GM21529 (cell line): ENCODE measurements around the gene CEP44.

Experiments
- ATAC-seq: cut with Tn5 transposase; IDR thresholded peaks from one replicate; pipeline ENCODE4 v1.9.1; 2021; ENCODE audit not compliant: unreplicated experiment

CEP44 gene, protein sequence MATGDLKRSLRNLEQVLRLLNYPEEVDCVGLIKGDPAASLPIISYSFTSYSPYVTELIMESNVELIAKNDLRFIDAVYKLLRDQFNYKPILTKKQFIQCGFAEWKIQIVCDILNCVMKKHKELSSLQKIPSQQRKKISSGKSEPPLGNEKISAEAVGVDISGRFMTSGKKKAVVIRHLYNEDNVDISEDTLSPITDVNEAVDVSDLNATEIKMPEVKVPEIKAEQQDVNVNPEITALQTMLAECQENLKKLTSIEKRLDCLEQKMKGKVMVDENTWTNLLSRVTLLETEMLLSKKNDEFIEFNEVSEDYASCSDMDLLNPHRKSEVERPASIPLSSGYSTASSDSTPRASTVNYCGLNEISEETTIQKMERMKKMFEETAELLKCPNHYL

DNA sequence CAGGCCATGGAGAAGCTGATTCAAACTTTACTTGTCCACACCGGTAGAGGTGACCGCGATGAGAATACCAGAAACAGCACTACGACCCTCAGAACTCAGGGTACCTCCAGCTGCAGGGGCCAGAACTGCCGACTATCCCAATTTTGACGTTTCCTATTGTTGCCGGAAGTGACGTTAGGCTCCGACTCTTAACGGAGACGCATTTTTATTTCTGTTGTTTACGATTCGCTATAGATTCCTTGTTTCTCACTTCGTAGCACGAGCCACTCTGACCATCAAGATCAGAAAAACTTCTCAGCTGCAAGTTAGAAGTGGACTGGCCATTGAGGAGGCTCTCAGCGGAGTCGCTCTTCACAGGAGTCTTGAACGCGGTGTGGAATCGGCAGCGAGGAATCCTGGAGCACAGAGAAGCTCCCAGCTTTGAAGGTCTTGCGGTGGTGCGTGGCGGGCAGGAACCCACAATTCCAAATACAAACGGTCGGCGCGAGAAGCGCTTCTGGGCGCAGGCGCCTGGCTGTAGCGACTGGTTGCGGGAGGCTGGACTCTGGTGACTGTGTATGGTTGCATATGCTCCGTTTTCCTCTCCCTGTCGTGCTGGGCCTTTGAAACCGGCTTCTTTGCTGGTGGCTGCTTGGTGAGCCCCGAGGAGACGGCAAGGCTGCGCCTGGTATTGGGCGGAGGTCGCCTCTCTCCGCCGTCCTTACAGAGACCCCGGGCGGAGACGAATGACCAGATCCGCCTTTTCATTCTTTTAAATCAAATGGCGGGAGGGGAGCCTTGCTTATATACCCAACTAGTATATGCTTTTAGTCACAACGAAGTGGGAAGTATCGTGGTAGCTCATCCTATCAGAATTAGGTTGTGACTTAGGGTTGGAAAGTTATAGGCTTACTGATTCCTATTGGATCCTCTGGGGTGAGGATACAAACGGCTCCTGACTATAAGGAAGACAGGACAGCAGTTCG lies at the start of gene CEP44, which contains the start of gene FBXO8:
TSS of gene CEP44 (plus strand) at position 405 of the 965 bp plus-strand sequence. CDS start 15,211 bp downstream, outside the sequence.
TSS of gene FBXO8 (minus strand) at position 161 of the 965 bp plus-strand sequence. CDS start 20,575 bp downstream, outside the sequence.
- ATAC-seq = peak; percentile 70

DNA sequence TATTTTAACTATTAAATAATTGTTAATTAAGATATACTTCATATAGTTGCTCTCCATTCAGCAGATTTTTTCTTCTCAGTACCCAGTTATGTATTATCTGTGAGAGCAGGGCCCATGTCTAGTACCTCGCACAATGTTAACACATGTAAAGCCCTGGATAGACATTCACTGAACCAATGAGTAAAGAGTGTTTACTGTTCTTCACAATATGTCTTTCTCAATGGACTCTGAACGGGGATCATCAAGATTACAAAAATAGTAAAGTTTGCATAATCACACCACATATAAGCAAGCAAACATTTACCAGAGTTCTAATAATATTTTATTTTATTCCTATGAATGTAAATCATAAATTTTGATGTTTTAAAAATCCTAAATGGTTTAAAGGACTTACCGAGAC lies 47.4 kb upstream of the CEP44 start:
- no peak for ATAC-seq

DNA sequence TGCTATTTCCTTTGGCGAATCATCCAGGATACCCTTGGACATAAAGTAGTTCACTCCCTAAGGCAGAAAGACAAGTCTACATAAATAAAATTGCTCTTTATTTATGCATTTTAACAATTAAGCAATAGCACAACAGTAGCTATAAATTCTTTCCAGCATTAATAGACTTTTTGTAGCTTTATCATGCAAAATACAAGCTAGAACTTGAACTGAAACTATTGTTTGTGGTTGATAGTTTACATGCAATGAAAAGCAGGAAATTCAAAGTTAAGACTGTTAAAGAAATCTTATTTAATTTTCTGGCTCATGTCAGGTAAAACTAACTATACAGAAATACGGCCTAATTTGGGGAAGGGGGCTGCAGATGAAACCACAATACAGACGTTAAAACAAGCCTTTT lies 42.5 kb upstream of the CEP44 start:
- ATAC-seq = peak; percentile 40

DNA sequence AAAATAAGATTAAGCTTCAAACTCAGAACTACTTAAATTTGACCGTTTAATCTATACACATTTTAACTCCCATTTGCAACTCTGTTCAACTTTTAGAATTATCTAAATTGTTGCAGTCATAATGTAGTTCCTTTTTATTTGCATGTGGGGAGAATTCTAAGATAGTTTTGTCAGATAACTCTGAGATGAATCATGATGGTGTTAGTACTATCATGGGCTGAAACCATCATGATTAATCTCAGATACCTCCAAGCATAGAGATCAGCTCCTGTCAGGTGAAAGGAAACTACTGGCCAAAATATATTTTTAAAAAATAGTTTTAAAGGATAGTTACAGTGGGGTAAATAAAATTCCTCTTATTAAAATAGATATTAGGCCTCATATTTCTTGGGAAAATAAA lies 39.3 kb upstream of the CEP44 start:
- no peak for ATAC-seq

DNA sequence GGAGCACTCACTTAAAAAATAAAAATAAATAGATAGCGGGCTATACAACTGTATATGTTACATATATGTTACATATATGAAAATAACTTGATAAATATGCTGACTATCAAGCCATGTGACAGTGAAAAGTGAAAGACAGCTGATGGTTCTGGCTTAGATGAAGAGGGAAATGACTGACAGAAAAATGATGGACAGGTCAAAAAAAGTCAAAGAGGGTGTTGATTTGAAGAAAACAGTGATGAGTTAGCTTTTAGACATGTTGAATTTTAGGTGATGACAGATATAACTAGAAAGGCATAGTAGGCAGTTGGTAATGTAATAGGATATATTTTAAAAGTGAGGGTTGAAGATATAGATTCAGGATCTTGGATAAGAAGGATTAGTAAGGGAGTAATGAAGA lies 38.0 kb upstream of the CEP44 start:
- no peak for ATAC-seq

DNA sequence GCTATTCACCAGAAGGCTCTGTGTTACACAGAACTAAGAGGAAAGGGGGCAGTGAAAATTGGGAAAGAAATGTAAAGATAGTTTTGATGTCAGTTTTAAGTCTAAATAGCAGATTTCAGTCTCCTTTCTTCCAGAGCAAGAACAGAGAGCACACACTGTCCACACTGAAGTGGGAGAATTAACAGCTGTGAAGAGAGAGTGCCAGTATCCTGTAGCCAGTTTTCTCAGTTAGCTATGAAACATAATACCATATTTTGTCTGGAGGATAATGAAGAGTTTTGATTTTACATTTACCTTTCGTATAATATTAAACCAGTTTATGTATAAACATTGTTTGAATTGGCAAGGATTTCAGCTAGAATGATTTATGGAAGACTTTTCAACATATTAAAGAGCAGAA lies 35.3 kb upstream of the CEP44 start:
- no peak for ATAC-seq

DNA sequence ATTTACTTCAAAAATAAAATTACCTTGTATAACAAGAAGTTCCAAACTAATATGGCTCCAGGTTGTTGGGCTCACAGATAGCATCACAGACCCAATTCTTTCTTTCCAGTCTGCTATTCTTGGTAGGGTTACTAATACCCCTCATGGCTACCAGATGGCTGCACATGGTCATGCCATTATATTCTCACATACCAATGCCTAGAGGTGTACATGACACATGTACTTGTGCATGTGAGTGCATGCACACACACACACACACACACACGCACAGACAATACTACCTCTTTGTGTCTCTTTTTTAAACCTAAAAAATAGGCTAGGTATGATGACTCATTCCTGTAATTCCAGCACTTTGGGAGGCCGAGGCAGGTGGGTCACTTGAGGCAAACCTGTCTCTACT lies 31.3 kb upstream of the CEP44 start:
- ATAC-seq = no peak

DNA sequence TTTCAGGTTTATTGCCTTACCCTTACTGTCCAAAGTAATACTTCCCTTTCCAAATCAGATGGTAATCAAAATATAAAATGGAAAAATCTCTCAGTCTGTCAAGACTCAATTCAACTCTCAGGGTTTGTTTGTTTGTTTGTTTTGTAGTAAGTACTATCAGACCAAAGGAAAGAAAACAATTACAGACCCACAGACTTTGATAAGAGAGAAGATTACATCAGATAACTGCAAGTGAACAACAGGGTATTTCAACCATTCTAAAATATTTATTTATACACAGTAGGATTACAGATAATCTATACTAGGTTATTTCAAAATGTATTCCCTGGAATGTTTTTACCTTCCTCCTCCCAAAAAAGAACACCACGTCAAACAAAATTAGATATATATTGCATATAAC lies 29.1 kb upstream of the CEP44 start:
- no peak for ATAC-seq

DNA sequence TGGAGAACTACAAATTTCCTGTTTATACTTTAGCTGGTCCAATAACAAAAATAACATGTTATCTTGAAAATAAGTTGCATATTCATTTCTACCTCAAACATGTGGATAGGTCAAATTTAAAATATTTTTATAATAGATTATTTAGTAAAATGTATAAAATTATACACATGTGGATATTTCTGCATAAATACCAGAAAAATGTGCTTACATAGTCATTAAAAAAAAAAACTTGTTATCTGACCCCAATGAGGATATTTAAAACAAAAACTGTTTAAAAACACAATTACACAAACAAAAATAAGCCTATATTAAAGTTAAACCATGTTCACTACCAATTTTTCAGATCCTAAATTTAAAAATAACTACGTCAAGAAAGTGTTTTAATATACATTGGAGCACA lies 28.3 kb upstream of the CEP44 start:
- ATAC-seq = no peak

DNA sequence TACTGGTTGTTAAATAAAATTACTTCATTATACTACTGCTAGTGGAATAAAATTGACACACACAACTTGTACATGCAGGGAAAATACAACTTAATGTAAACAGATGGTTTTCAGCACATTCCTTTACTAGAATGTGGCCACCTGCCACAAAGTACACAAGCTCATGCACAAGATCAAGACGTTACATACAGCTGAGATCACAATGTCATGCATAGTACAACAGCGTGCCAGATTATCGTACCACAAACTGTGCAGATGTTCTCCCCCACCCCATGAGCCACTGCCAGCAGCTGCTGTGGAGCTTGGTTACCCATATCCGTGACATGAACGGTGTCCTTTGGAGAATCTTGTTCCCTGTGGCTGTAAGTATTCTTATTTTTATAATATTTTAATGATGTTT lies 27.9 kb upstream of the CEP44 start:
- ATAC-seq = no peak

DNA sequence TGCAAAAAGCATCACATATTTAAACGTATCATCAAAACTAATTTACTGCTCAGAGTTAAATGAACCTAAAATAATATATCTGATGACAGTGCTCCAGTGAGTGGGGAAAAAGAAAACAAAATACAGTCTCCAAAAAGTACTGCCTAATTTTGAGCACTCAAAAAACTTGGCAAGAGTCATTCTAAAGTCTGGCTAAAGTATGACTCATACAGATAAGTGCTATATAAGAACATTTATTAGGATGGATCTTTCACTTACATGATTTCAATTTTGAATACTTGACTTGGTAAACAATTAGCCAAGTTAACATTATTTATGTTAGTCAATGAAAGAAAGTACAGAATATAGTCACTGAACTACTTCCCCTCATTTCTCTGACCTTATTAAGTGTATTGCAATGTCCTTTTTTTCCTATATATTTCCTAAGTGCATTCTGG lies 27.4 kb upstream of the CEP44 start:
- ATAC-seq = no peak

DNA sequence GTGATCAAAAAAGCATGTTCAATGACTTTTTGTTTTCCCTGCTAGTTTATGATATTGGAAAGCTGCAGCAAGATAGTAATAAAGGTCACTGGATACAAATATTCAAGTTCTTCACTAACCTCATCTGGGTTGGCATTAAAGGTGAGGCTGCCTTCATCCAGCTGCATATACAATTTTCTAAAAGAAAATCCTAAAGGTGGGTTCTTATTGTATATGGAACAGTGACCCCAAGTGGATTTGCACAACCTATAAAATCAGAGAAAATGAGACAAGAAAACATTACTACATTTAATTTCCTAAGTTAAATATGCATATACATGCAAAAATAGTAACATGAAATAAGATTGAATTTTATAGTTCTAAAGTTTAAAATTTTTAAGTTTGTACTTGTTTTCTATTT lies 24.1 kb upstream of the CEP44 start:
- no peak for ATAC-seq

DNA sequence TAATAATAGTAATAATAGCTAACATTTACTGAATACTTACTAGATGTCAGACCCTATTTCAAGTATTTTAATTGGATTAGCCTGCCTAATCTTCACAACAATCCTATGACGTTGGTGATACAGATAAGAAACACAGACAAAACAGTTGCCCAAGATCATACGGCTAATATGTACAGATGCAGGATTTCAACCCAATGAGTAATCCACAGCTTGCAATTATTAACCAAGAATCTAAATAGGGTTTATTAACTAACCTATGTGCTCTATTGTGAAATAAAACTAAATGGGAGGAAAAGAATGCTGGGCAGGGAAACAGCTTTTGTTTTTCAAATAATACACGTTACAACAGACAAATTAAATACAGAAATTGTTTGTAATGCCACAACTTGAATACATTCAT lies 23.6 kb upstream of the CEP44 start:
- peak; percentile 62 for ATAC-seq

DNA sequence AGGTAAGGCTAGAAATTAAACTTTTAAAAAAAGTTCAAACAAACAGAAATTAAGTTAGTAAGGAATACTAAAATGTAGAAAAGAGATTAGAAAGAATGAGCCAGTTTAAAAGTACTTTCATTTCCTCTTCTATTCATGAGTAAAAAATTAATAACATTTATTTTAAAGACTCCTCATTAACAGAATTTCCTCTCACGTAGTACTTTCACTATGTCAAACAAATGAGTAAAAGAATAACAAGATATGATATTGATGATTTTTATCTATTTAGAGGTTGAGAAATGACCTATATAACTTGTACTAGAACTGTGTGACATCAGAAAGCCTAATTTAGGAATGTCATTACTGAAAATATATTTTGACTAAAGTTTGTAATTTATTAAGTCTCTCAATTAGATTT lies 22.3 kb upstream of the CEP44 start:
- peak; percentile 45 for ATAC-seq

DNA sequence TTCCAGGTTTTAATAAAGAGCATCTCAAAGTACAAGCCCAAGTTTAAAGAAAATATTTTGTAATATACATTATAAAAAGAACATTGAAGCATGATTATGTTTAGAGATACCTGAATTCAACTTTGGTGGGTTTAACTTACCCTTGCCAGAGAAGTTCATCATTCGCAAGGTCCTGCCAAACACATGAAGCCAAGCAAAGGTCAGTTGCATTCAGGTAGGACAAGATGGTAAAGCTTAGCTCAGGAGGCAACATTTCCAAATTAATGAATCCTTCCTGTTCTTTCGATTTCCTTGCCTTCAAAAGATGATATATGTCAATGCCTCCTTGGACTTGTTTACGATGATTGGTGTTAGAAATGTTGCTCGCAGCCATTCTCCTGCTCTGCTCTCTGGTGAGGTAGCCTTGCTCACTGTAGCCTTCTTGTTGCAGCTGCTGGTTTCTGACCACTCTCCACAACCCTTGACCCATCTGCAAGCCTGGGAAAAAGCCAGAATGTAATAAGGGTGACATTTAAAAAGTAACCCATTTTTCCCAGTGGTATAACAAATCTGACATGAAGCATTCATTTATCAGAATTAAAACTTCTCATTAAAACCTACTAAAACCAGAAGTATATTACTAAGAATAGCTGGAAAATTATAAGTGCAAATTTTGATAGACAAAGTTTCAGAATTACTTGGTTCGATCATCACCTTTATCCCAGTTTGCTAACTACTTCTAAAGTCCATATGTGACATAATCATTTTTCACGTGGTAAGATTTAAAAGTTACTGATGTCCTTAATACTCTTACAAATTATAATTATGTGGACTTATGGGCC lies 20.9 kb upstream of the CEP44 start:
- ATAC-seq = no peak

DNA sequence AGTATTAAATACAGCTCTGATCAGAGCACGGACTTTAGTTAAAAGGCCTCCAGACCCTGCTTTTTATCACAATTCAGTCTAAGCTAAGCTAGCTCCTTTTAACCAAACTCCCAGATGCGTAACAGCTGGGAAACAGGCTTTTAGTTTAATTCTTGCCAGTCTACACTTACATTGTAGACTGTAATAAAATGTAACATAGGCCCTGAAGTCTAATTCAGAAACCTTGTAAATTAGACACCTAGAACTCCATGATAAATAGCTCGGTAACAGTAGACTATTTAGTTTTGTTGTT lies 20.3 kb upstream of the CEP44 start:
- ATAC-seq = no peak

DNA sequence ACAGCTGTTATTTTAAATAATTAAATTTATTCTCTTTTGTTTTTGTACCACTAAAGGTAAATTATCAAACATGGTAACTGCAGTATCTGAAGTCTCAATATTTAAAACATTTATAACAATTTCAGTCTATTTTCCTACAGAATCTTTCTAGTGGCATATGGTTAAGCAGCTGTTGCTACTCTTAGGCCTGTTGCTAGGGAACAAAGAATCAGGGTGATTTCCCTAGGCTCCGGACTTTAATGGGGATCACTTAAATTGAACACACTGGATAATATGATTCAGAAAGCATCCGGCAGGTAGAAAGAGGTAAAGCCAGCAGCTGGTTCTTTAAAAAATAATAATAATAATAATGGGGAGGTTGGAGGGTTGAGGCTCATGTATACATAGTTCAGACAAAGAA lies 17.8 kb upstream of the CEP44 start:
- no peak for ATAC-seq

DNA sequence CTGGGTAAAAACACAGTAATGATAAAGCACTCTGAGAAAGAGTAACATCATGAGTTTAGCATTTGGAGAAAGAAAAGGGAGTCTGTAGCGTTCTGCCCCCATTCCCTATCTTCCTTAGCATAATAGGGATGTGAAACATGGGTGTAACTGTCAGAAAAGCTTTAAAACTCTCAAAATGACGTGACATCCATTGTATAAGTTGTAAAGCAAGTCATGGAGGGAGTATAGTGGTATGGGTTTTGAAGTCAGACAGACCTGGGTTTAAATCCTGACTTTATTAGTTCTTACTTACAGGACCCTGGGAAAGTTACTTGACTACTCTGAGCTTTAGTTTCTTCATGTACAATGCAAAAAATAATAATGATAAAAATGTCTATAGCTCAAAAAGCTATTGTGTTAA lies 17.3 kb upstream of the CEP44 start:
- ATAC-seq = no peak

DNA sequence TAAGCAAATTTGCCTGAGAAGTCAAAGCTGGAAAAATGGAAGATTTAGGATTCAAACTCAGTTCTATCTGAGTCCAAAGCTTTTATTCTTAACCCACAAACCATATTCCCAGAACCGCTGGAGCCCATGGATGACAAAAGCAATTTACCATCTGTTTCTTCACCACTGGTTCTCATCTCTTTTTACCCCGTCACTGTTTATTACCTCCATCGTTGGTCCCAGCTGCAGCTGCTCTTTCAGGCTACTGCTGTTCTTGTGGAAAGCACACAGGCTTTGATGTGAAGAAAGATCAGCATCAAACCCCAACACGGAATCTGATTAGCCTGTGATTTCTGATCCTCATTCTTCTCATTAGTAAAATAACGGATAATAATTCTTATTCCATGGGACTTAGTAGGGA lies 9.8 kb upstream of the CEP44 start:
- ATAC-seq = no peak

DNA sequence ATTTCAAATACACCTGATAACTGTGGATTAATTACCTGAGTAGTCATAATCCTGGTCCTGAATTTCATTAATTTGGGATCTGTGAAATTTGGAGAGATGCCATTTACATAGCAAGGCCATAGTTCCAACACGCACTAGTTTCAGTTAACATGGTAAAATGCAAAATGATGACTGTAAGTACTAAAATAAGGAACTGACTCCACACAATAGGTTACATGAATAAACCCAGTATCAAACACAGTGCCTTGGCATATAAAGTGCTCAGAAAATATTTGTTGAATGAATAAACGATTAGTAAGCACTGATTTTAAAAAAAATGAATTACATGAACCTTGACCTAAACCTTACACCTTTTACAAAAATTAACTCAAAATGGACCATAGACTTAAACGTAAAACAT lies 9.3 kb upstream of the CEP44 start:
- ATAC-seq = no peak

DNA sequence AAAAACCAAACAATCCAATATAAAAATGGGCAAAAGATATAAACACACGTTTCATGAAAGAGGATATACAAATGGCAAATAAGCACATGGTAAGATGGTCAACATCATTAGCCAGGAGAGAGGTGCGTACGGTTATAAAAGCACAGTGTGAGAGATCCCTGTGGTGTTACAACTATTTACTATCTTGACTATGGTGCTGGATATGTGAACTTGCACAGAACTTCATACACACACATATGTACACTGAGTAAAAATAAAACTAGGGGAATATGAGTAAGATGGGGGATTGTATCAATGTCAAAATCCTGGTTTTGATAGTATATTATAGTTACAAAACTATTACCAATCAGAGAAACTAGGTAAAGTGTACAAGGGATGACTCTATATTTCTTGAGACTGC lies 8.6 kb upstream of the CEP44 start:
- ATAC-seq = no peak
